Measurements from ENCODE around the gene KCNN1. TPM values are rescaled to one million over a fixed set of nuclear protein-coding genes. Genes with fewer than 3 reads are reported as not detected.

Gene KCNN1
- total and polyA plus RNA-seq, 2 of the 13 experiments (the other 11 are each of a cell fraction or from before 2014, with no cell fraction given), result 0.04 TPM; not detected in 1

DNA sequence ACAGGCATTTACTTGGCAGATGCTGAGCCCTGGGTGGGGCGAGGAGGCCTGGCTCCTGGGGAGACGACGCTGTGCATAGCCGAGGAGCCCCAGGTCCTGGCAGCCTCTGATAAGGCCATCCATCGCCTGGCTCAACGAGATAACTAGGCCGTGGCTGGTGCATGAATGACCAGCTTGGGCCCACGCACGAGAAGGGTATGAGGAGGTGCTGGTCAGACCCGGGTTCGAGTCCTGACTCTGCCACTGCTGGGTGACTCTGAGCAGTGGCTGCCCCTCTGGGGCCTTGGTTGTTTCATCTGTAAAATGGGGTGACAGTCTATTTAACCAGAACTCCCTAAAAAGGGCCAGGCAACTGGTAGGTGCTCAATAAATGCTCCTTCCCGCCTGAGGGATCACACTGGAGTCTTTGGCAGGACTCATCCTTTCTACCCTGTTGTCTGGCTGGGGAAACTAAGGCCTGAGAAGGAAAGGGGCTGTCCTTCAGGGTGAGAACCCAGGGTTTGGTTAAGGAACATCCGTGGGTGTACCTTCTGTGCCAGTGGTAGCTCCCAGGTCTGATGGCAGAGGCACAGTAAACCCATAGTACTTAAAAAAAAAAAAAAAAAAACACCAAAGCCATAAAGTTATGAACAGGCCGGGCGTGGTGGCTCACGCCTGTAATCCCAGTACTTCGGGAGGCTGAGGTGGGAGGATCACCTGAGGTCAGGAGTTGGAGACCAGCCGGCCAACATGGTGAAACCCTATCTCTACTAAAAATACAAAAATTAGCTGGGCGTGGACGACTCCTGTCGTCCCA lies 33.0 kb downstream of the KCNN1 start:
- TF ChIP-seq ZSCAN22 (CRISPR knock-in tag; IDR thresholded peaks at IDR 0.05) (0 out of 2 replicates have a peak, but pooled peaks have one; percentile 50), NR2F2 (IDR thresholded peaks at IDR 0.05; ENCODE audit: borderline replicate concordance, low read depth) (no peak), KMT2A (CRISPR knock-in tag; IDR thresholded peaks at IDR 0.05) (no peak), ZSCAN9 (CRISPR knock-in tag; IDR thresholded peaks at IDR 0.05; ENCODE audit: borderline replicate concordance) (no peak), ZNF234 (CRISPR knock-in tag; conservative IDR thresholded peaks at IDR 0.05) (no peak), BCL6 (CRISPR knock-in tag; IDR thresholded peaks at IDR 0.05) (no peak), HIVEP1 (CRISPR knock-in tag; IDR thresholded peaks at IDR 0.05) (no peak), ZNF629 (CRISPR knock-in tag; conservative IDR thresholded peaks at IDR 0.05) (peak; percentile 61)
- TF ChIP-seq, protein P1, sequence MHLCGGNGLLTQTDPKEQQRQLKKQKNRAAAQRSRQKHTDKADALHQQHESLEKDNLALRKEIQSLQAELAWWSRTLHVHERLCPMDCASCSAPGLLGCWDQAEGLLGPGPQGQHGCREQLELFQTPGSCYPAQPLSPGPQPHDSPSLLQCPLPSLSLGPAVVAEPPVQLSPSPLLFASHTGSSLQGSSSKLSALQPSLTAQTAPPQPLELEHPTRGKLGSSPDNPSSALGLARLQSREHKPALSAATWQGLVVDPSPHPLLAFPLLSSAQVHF (CRISPR knock-in tag; IDR thresholded peaks at IDR 0.05), result no peak
- TF ChIP-seq, protein P2, sequence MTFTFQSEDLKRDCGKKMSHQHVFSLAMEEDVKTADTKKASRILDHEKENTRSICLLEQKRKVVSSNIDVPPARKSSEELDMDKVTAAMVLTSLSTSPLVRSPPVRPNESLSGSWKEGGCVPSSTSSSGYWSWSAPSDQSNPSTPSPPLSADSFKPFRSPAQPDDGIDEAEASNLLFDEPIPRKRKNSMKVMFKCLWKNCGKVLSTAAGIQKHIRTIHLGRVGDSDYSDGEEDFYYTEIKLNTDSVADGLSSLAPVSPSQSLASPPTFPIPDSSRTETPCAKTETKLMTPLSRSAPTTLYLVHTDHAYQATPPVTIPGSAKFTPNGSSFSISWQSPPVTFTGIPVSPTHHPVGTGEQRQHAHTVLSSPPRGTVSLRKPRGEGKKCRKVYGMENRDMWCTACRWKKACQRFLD (CRISPR knock-in tag; IDR thresholded peaks at IDR 0.05; ENCODE audit: borderline replicate concordance), result no peak
- no peak for DNase-seq (ENCODE audit: low spot score)
- no peak overlapping the region for H2AFZ ChIP-seq (ENCODE audit: low read length)
- peak overlapping the region; percentile 36; the same call in 1 of the 2 replicates for H3K4me2 ChIP-seq (ENCODE audit: low read depth, low read length)
- no peaks in the 10 kb centered on the region for H3K36me3 ChIP-seq (replicated peaks in 1 of 2; ENCODE audit: control insufficient read depth in 1 of 2, insufficient read depth in 2 of 2, low read length in 2 of 2)
- H3K4me1 ChIP-seq (ENCODE audit: insufficient read depth, low read length), result peaks cover 29% of the 10 kb centered on the region
- H4K20me1 ChIP-seq (ENCODE audit: insufficient read depth, low read length), result no peaks in the 10 kb centered on the region
- H3K9me3 ChIP-seq (ENCODE audit: low read length), result no peaks in the 10 kb centered on the region
- no peaks in the 10 kb centered on the region for H3K79me2 ChIP-seq (ENCODE audit: insufficient read depth, low read length)
- H3K4me3 ChIP-seq (replicated peaks in 1 of 3; ENCODE audit: insufficient read depth in 1 of 3, low read depth in 2 of 3, low read length in 3 of 3), result no peak overlapping the region
- H3K27ac ChIP-seq (ENCODE audit: extremely low read length, insufficient read depth, low read length), result no peak overlapping the region
- in situ Hi-C loops (cut with HindIII; ENCODE audit: extremely low pct_ligation_motif_present, low pct_unique_long_range_greater_than_20kb), result loop anchor here (10.0 kb wide), 1 partner anchor 175 kb away; the partner anchor contains the start of gene IFI30
- no peak for FAIRE-seq
- no TSS peak for BruUV-seq (replicated peaks)
- no peak for ATAC-seq
- POLR2A ChIA-PET, result no interaction called here
- CTCF ChIA-PET (ENCODE audit: low intra/inter-chr PET ratio, low total read pairs), result no interaction called here
- intact Hi-C loops (cut with micrococcal nuclease; ENCODE audit: unreplicated experiment), result loop anchor here (5.0 kb wide), 1 partner anchor 128 kb away; the partner anchor contains the start of gene SLC5A5
- no peak overlapping the region for H3K9ac ChIP-seq (ENCODE audit: insufficient read depth, low read depth, low read length)
- WGBS (ENCODE audit: low lambda C conversion rate), result 51% methylated on average over 12 of the region's 21 CpGs
- peaks cover 0 to 2% of the 10 kb centered on the region in 2 experiments; a peak in 1 of 5 replicates for H3K27me3 ChIP-seq (ENCODE audit: control insufficient read depth in 1 of 2, insufficient read depth in 2 of 2, low read length in 2 of 2)
